SK-N-SH (cell line): Measurements from ENCODE around the gene ADGRB2. TPM values are rescaled to one million over a fixed set of nuclear protein-coding genes. Genes with fewer than 3 reads are reported as not detected.

Source experiments
- CTCF ChIA-PET: fragments of 300-600, 350-600 bp; formaldehyde crosslinking; extraction: SDS; loops from one replicate; lab custom pipeline; 2021; lab: Yijun Ruan, JAX
- POLR2A ChIA-PET: fragments of 350-600 bp; sonication (Branson Sonifier 250); formaldehyde crosslinking; extraction: SDS; loops from one replicate; lab custom pipeline; 2020; ENCODE audit warnings: antibody characterized with exemption, inconsistent platforms; lab: Yijun Ruan, JAX
- DNase-seq: peaks from one replicate; pipeline ENCODE4 v3.0.0; 2012
- H2AFZ ChIP-seq: fragments of 200-600 bp; sonication (generic); 2 replicates; pipeline ENCODE4 v1.8.1; 2016; ENCODE audit warnings: antibody characterized with exemption, mild to moderate bottlenecking, low read depth
- H3F3A ChIP-seq: fragments of 200-600 bp; sonication (generic); replicated peaks from 2 replicates; pipeline ENCODE3; 2016; ENCODE audit warnings: antibody characterized with exemption, mild to moderate bottlenecking; ENCODE audit not compliant: insufficient read depth
- H3K27ac ChIP-seq, 2 experiments: fragments of 200-500 bp in 1 of 2; fragments of 200-600 bp in 1 of 2; sonication (Bioruptor generic) in 1 of 2; sonication (generic), shearing (Covaris generic) in 1 of 2; 2 replicates each; pipeline versions ENCODE4 v1.5.1 to v1.6.1; 2014 to 2016; ENCODE audit warnings: low read depth in 2 of 2, inconsistent platforms in 1 of 2, low read length in 1 of 2, mild to moderate bottlenecking in 1 of 2, mixed read lengths in 1 of 2
- H3K27me3 ChIP-seq: fragments of 200-600 bp; sonication (generic), shearing (Covaris generic); 2 replicates; pipeline ENCODE4 v1.6.1; 2016; ENCODE audit warnings: mixed run types; ENCODE audit not compliant: insufficient read depth
- H3K36me3 ChIP-seq, 2 experiments: fragments of 200-500 bp in 1 of 2; fragments of 200-600 bp in 1 of 2; sonication (Bioruptor generic) in 1 of 2; sonication (generic) in 1 of 2; replicated peaks in 1 of 2; 2 replicates each; pipeline versions ENCODE3 to v1.5.1; 2014 to 2016; ENCODE audit warnings: low read length in 1 of 2, mild to moderate bottlenecking in 1 of 2; ENCODE audit not compliant: insufficient read depth in 2 of 2, control insufficient read depth in 1 of 2
- H3K4me1 ChIP-seq, 2 experiments: fragments of 200-500 bp in 1 of 2; fragments of 200-600 bp in 1 of 2; sonication (Bioruptor generic) in 1 of 2; sonication (generic), shearing (Covaris generic) in 1 of 2; 2 replicates each; pipeline versions ENCODE4 v1.5.1 to v1.6.1; 2014 to 2016; ENCODE audit warnings: low read depth in 1 of 2, low read length in 1 of 2, mixed run types in 1 of 2; ENCODE audit not compliant: insufficient read depth in 2 of 2, control insufficient read depth in 1 of 2
- H3K4me2 ChIP-seq: fragments of 200-600 bp; sonication (generic), shearing (Covaris generic); 2 replicates; pipeline ENCODE4 v1.6.1; 2017; ENCODE audit warnings: mixed run types
- H3K4me3 ChIP-seq, 2 experiments: fragments of 200-500 bp in 1 of 2; fragments of 200-600 bp in 1 of 2; sonication (Bioruptor generic) in 1 of 2; sonication (generic), shearing (Covaris generic) in 1 of 2; 2 replicates each; pipeline versions ENCODE4 v1.5.1 to v1.8.1; 2014 to 2016; ENCODE audit warnings: low read depth in 2 of 2, inconsistent platforms in 1 of 2, low read length in 1 of 2, mild to moderate bottlenecking in 1 of 2, mixed read lengths in 1 of 2, moderate library complexity in 1 of 2
- H3K79me2 ChIP-seq: fragments of 200-600 bp; sonication (generic); 2 replicates; pipeline ENCODE4 v1.8.1; 2017; ENCODE audit warnings: mild to moderate bottlenecking; ENCODE audit not compliant: insufficient read depth
- H3K9ac ChIP-seq: fragments of 200-600 bp; sonication (generic); 2 replicates; pipeline ENCODE4 v1.6.1; 2017; ENCODE audit warnings: mixed run types
- H3K9me2 ChIP-seq: fragments of 200-600 bp; sonication (generic); 2 replicates; pipeline ENCODE4 v1.6.1; 2017; ENCODE audit warnings: mixed run types
- H3K9me3 ChIP-seq: fragments of 200-600 bp; sonication (generic); 2 replicates; pipeline ENCODE4 v1.6.1; 2017; ENCODE audit warnings: mixed run types, mild to moderate bottlenecking, moderate library complexity
- H4K20me1 ChIP-seq: fragments of 200-600 bp; sonication (generic); 2 replicates; pipeline ENCODE4 v1.6.1; 2017; ENCODE audit warnings: mild to moderate bottlenecking, mixed run types; ENCODE audit not compliant: insufficient read depth
- EZH2phosphoT487 ChIP-seq: fragments of 200-600 bp; sonication (generic); IDR thresholded peaks from 2 replicates; pipeline ENCODE4 v1.6.1; 2017; ENCODE audit warnings: low read depth, mixed run types, mild to moderate bottlenecking, antibody characterized with exemption, moderate library complexity, borderline replicate concordance
- FOSL2 ChIP-seq: IDR thresholded peaks from 2 replicates; pipeline ENCODE4 v1.4.0; 2012; ENCODE audit warnings: low read depth, mild to moderate bottlenecking, moderate library complexity, borderline replicate concordance
- GABPA ChIP-seq: IDR thresholded peaks from 2 replicates; pipeline ENCODE4 v1.4.0; 2012; ENCODE audit warnings: low read depth, mild to moderate bottlenecking
- MXI1 ChIP-seq: IDR thresholded peaks from 2 replicates; pipeline ENCODE4 v1.6.1; 2012; ENCODE audit warnings: mild to moderate bottlenecking, low read depth, low read length, improper control_type of control experiment
- NFIC ChIP-seq: IDR thresholded peaks from 2 replicates; pipeline ENCODE4 v1.4.0; 2012; ENCODE audit warnings: borderline replicate concordance
- NRF1 ChIP-seq: IDR thresholded peaks from 2 replicates; pipeline ENCODE4 v1.6.1; 2012; ENCODE audit warnings: low read depth, mild to moderate bottlenecking, low read length
- POLR2AphosphoS5 ChIP-seq: IDR thresholded peaks from 2 replicates; pipeline ENCODE4 v1.6.1; 2012; ENCODE audit warnings: low read depth, low read length
- RCOR1 ChIP-seq: fragments of 150-350 bp; IDR thresholded peaks from 2 replicates; pipeline ENCODE4 v1.6.1; 2017; ENCODE audit warnings: antibody characterized with exemption, low read length
- SIN3A ChIP-seq: IDR thresholded peaks from 2 replicates; pipeline ENCODE4 v1.6.1; 2012; ENCODE audit warnings: low read depth, mild to moderate bottlenecking, low read length, moderate library complexity, borderline replicate concordance
- SMC3 ChIP-seq: IDR thresholded peaks from 2 replicates; pipeline ENCODE4 v1.6.1; 2012; ENCODE audit warnings: low read depth, low read length, improper control_type of control experiment
- TEAD4 ChIP-seq: IDR thresholded peaks from 2 replicates; pipeline ENCODE4 v1.4.0; 2012; ENCODE audit warnings: mild to moderate bottlenecking, borderline replicate concordance; ENCODE audit not compliant: insufficient read depth
- whole genome bisulfite sequencing: methylation state at CpG from one replicate; pipeline ENCODE4 v1.1.6; 2017; ENCODE audit warnings: low lambda C conversion rate; 5-methylcytosine and 5-hydroxymethylcytosine counted together
- polyA plus RNA-seq, 3 experiments: library from polyadenylated mRNA; depleted of rRNA; stranded (reverse); fragments of >200 nt; gene quantifications; 2 replicates each; pipeline ENCODE4 v1.2.3, GENCODE V29; 2012
- TF ChIP-seq, protein P1 (sequence below): IDR thresholded peaks from 2 replicates; pipeline ENCODE4 v1.4.0; 2012; ENCODE audit warnings: low read depth, borderline replicate concordance

The ADGRB2 gene
- polyA plus RNA-seq, 1 of the 3 experiments (the other 2 are of a cell fraction), result 13.0 TPM

DNA sequence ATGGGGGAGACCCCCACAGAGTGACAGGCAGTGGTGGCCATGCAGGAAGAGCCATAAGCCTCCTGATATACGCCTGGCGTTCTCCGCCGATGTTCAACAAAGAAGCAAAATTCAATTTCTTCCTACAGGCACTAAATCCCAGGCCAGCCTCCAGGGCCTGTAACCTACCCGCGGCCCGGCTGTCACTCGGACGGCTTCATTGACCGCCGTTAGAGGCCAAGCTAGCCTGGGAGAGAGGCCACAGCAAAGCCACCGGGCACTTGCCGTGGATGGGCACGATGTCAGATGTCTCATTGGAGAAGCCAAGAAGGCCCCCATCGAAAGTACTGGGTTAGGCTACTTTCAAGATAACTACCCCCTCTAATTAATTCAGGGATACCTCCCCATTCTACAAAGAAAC lies 9.7 kb downstream of the ADGRB2 start (continued):
- TF ChIP-seq POLR2AphosphoS5 (no peak), GABPA (no peak), EZH2phosphoT487 (no peak), FOSL2 (no peak)

DNA sequence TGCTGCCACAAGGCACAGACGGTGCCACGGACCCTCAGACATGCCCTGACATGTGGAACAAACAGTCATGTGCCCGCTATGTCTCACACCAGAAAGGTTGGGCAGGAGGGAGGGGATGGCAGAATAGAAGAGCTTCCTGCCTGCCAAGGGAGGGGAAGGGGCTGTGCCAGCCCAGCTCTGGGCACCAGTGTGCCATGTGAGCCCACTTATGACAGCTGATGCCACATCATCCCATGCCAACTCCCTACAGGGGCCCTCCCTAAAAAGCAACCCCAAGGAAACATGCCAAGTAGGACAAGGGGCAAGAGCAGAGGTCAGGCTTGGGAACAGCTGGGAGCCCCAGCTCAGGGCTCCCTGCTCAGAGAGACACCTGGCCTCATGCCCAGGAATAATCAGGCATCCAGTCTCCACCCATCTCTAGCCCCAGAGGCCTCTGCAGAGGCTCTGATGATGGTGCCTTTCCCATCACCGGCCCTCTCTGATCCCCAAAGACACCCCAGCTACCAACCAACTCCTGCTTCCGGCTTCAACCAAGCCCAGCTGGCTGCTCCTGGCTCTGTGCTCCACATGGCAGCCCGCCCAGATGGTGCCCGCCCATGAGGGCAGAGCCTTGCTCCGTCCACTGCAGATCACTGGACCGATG lies 10.3 kb downstream of the ADGRB2 start:
- H3K9me3 ChIP-seq, result no peaks in the 10 kb centered on the region
- peak; percentile 66 for DNase-seq
- peak overlapping the region; percentile 28; the same call in 1 of the 2 replicates for H3K4me2 ChIP-seq
- H3K4me1 ChIP-seq, result peaks cover 35 to 52% of the 10 kb centered on the region in 2 experiments; a peak in 3 of 4 replicates
- TF ChIP-seq SMC3 (no peak), NFIC (0 out of 2 replicates have a peak, but pooled peaks have one; percentile 32), GABPA (no peak), MXI1 (peak; percentile 22; the same call in 1 of the 2 replicates), RCOR1 (no peak), NRF1 (no peak), TEAD4 (no peak)
- TF ChIP-seq, protein P1, sequence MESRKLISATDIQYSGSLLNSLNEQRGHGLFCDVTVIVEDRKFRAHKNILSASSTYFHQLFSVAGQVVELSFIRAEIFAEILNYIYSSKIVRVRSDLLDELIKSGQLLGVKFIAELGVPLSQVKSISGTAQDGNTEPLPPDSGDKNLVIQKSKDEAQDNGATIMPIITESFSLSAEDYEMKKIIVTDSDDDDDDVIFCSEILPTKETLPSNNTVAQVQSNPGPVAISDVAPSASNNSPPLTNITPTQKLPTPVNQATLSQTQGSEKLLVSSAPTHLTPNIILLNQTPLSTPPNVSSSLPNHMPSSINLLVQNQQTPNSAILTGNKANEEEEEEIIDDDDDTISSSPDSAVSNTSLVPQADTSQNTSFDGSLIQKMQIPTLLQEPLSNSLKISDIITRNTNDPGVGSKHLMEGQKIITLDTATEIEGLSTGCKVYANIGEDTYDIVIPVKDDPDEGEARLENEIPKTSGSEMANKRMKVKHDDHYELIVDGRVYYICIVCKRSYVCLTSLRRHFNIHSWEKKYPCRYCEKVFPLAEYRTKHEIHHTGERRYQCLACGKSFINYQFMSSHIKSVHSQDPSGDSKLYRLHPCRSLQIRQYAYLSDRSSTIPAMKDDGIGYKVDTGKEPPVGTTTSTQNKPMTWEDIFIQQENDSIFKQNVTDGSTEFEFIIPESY, result no peak
- peaks cover 9% of the 10 kb centered on the region; the same call in 1 of the 2 replicates for H4K20me1 ChIP-seq
- no peak overlapping the region for H2AFZ ChIP-seq
- H3K36me3 ChIP-seq, result peaks cover 0 to 2% of the 10 kb centered on the region in 2 experiments
- H3K9me2 ChIP-seq, result no peaks in the 10 kb centered on the region
- no CpG with 5 or more reads among the region's 9 CpGs for WGBS
- H3K9ac ChIP-seq, result no peak overlapping the region
- peaks cover 8% of the 10 kb centered on the region for H3F3A ChIP-seq
- peaks cover 4% of the 10 kb centered on the region; the same call in 1 of the 2 replicates for H3K79me2 ChIP-seq
- peak overlapping the region in 1 of 2 experiments; percentile 45; a peak in 1 of 4 replicates for H3K27ac ChIP-seq
- ChIA-PET POLR2A (interaction anchor here (0.6 to 1.3 kb wide), 2 partner anchors 9 to 16 kb away, joined by 3 to 4 read pairs; no protein-coding TSS in a partner anchor), CTCF (interaction anchor here (0.8 to 25.0 kb wide), 10 partner anchors 8 to 210 kb away, joined by 3 to 707 read pairs (median 6); no protein-coding TSS in a partner anchor)
- no peaks in the 10 kb centered on the region for H3K27me3 ChIP-seq
- no peak overlapping the region for H3K4me3 ChIP-seq

DNA sequence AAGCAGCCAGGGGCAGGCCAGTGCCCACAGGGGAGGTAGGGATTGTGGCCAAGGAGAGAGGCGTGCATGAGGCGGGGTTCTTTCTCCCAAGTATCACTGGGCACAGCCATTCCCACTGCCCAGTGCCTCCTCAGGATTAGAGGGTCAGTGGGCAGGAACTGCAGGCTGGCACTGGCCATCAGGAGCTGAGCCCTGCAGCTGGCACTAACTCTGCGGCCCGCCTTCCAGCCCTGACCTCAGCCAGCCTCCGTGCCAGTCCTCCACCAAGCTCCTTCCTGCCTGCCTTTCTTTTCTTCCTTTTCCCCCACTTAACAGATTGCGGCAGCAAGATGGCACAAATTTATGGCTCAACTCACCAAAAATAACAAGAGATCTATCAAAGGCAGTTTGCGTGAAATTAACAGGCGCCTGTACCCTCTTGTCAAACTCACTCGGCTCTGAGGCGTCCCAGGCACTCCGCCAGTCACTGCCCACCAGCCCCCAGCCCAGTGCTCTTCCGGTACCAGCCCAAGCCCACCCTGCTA lies 11.1 kb downstream of the ADGRB2 start:
- Histone ChIP-seq H3K9me3 (no peaks in the 10 kb centered on the region), H3K79me2 (peaks cover 4% of the 10 kb centered on the region; the same call in 1 of the 2 replicates), H4K20me1 (peaks cover 9% of the 10 kb centered on the region; the same call in 1 of the 2 replicates), H3K27ac (peak overlapping the region in 1 of 2 experiments; percentile 45; a peak in 1 of 4 replicates), H3K36me3 (peaks cover 0 to 2% of the 10 kb centered on the region in 2 experiments), H3K9ac (no peak overlapping the region)
- 87% methylated on average over 6 of the region's 12 CpGs for WGBS
- TF ChIP-seq, protein P1, result no peak
- TF ChIP-seq RCOR1 (no peak), SIN3A (no peak)
- TF ChIP-seq, all 33 proteins: peak for 0
- Histone ChIP-seq H3K4me3 (no peak overlapping the region), H3K9me2 (no peaks in the 10 kb centered on the region), H2AFZ (no peak overlapping the region), H3K27me3 (no peaks in the 10 kb centered on the region), H3F3A (peaks cover 8% of the 10 kb centered on the region), H3K4me1 (peaks cover 35 to 61% of the 10 kb centered on the region in 2 experiments; a peak in 3 of 4 replicates), H3K4me2 (peak overlapping the region; percentile 28; the same call in 1 of the 2 replicates)
- ChIA-PET CTCF (interaction anchor here (1.1 to 25.0 kb wide), 8 partner anchors 7 to 190 kb away, joined by 3 to 707 read pairs (median 10); no protein-coding TSS in a partner anchor), POLR2A (interaction anchor here (0.6 kb wide), 1 partner anchor 33 kb away, joined by 3 read pairs; no protein-coding TSS in a partner anchor)
- DNase-seq, result no peak
